ENCODE data around the gene JMJD7. TPM values are rescaled to one million over a fixed set of nuclear protein-coding genes. Genes with fewer than 3 reads are reported as not detected.
A peak's percentile ranks its signal among the peaks of the same experiment; 100 is the strongest.

Gene JMJD7
- total RNA-seq, 6 donors from 2014 or later = 14.4 to 41.5 (median 31.2) TPM

DNA sequence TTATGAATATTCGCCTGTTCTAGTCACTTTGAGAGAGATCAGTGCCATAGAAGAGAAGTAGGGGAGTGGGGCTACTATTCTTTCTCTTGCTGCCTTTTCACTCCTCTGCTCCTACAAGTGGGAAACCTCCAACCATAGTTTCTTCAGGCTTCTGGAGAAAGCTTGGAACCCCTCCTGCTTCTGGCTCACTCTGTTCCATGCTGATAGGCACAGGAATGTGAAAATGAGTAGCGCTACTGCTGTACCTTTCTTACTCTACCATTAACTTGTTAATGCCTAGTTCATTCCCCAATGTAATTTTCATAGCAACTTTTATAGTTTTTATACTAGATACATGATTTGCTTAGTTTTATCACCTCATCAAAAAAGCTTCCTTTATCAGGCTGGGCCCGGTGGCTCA lies 26.7 kb upstream of the JMJD7 start:
- peaks cover 6 to 12% (median 10%) of the 10 kb centered on the region in 4 donors for H3K4me1 ChIP-seq
- TF ChIP-seq POLR2AphosphoS5 (IDR thresholded peaks at IDR 0.05) (no peak), POLR2A (IDR thresholded peaks at IDR 0.05) (no peak), EP300 (IDR thresholded peaks at IDR 0.05) (no peak)
- TF ChIP-seq, protein P1, sequence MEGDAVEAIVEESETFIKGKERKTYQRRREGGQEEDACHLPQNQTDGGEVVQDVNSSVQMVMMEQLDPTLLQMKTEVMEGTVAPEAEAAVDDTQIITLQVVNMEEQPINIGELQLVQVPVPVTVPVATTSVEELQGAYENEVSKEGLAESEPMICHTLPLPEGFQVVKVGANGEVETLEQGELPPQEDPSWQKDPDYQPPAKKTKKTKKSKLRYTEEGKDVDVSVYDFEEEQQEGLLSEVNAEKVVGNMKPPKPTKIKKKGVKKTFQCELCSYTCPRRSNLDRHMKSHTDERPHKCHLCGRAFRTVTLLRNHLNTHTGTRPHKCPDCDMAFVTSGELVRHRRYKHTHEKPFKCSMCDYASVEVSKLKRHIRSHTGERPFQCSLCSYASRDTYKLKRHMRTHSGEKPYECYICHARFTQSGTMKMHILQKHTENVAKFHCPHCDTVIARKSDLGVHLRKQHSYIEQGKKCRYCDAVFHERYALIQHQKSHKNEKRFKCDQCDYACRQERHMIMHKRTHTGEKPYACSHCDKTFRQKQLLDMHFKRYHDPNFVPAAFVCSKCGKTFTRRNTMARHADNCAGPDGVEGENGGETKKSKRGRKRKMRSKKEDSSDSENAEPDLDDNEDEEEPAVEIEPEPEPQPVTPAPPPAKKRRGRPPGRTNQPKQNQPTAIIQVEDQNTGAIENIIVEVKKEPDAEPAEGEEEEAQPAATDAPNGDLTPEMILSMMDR (IDR thresholded peaks at IDR 0.05) = no peak
- ATAC-seq (ENCODE audit: low FRiP score in 2 of 2) (no peak), DNase-seq (no peak)
- WGBS, 2 donors = 96 to 98% methylated on average over 3 of the region's 3 CpGs
- H3K9me3 ChIP-seq = no peaks in the 10 kb centered on the region
- H3K36me3 ChIP-seq = peaks cover 0 to 17% (median 8%) of the 10 kb centered on the region in 4 donors
- no peaks in the 10 kb centered on the region for H3K27me3 ChIP-seq
- no peak overlapping the region for H3K4me3 ChIP-seq
- no peak overlapping the region for H3K27ac ChIP-seq

DNA sequence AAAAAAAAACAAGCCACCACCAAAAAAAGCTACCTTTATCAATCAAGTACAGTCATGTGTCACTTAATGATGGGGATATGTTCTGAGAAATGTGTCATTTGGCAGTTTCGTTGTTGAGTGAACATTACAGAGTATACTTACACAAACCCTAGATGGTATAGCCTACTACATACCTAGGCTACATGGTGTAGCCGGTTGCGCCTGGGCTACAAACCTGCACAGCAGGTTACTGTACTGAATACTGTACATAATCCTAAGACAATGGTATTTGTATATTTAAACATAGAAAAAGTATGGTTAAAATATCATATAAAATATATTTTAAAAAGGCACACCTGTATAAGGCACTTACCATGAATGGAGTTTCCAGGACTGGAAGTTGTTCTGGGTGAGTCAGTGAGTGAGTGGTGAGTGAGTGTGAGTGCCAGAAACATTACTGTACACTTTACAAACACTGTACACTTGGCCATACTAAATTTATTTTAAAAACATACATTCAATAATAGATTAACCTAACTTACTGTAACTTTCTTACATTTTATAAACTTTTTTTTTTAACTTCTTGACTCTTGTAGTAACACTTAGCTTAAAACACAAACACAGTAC lies 25.9 kb upstream of the JMJD7 start:
- DNase-seq = no peak
- H3K4me3 ChIP-seq = no peak overlapping the region
- ATAC-seq (ENCODE audit: low FRiP score in 2 of 2) = no peak
- H3K4me1 ChIP-seq = peaks cover 0 to 4% (median 3%) of the 10 kb centered on the region in 4 donors
- no peak overlapping the region for H3K27ac ChIP-seq
- TF ChIP-seq EP300 (IDR thresholded peaks at IDR 0.05) = no peak
- no peak for TF ChIP-seq POLR2A (IDR thresholded peaks at IDR 0.05)
- H3K36me3 ChIP-seq = peaks cover 0 to 17% (median 8%) of the 10 kb centered on the region in 4 donors
- no peaks in the 10 kb centered on the region for H3K9me3 ChIP-seq
- WGBS, 2 donors = 88 to 92% methylated on average over 3 of the region's 3 CpGs
- no peaks in the 10 kb centered on the region for H3K27me3 ChIP-seq

DNA sequence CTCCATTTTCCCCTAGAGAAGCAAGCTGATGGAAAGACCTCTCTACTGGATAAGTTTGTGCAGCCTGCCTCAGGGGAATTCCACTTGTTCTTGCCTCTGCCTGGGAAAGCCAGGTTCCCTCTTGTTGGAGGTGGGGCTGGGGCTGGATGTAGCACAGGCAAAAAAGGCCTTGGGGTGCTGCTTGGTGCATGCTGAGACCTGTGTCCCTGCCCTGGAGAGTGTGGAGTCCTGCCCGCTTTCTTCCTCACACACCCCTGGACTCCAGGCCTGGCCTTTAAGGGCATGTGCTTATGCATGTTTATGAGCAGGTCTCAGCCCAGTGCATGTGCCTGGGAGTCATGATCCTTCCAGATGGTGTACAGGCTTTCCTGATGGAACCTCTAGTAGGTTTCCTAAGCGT lies 23.5 kb upstream of the JMJD7 start:
- peak in 1 of 2 donors; percentile 31 for ATAC-seq (ENCODE audit: low FRiP score in 2 of 2)

DNA sequence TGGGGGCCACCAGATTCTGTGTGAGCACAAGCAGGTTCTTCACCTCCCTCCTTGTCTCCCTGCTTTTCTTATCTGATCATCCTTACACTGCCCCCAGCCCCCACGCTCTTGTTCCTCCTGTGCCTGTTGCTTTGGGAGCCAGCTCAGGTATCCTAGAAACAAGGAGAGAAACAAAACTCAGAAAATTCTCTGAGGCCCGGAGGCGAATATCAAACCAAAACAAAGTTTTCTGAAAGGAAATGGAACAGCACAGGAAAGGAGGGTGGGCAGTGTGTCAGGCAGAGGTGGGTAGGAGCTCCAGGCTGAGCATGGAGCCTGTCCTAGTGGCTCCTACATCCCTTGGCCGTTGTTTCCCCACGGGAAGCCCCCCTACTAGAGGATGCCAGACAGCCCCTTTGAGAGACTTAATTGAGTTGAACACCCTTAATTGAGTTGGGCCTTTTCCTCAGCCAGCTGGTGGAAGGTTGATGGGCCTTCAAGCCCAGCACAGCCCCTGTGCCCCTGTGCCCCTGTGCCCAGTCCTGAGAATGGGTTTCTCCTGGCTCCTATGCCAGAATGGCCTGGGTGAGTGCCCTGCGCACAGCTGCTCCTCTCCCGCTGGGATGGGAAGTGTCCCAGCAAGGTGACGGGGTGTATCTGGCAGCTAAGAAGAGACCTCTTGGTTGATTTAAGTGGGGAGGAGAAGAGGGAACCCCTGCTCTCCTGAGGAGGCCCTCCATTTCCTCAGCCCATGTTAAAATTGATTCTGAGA lies 22.8 kb upstream of the JMJD7 start:
- H3K36me3 ChIP-seq = peaks cover 0 to 17% (median 6%) of the 10 kb centered on the region in 4 donors
- DNase-seq (no peak), ATAC-seq (ENCODE audit: low FRiP score in 2 of 2) (no peak)
- H3K27me3 ChIP-seq = no peaks in the 10 kb centered on the region
- H3K4me1 ChIP-seq = no peaks in the 10 kb centered on the region
- WGBS, 2 donors = 70 to 81% methylated on average over 8 of the region's 8 CpGs
- no peak overlapping the region for H3K27ac ChIP-seq
- H3K4me3 ChIP-seq = no peak overlapping the region
- TF ChIP-seq, protein P1 (IDR thresholded peaks at IDR 0.05) = no peak
- no peak for TF ChIP-seq EP300 (IDR thresholded peaks at IDR 0.05)
- TF ChIP-seq POLR2AphosphoS5 (IDR thresholded peaks at IDR 0.05) = no peak
- TF ChIP-seq POLR2A (IDR thresholded peaks at IDR 0.05) = no peak
- no peaks in the 10 kb centered on the region for H3K9me3 ChIP-seq

More for the DNA sequence above, 23.5 kb upstream of the JMJD7 start:
- no peaks in the 10 kb centered on the region for H3K9me3 ChIP-seq
- H3K27ac ChIP-seq = no peak overlapping the region
- no peak for TF ChIP-seq EP300 (IDR thresholded peaks at IDR 0.05)
- TF ChIP-seq POLR2A (IDR thresholded peaks at IDR 0.05) = no peak
- TF ChIP-seq, protein P1 (IDR thresholded peaks at IDR 0.05) = no peak
- TF ChIP-seq POLR2AphosphoS5 (IDR thresholded peaks at IDR 0.05) = no peak
- H3K27me3 ChIP-seq = no peaks in the 10 kb centered on the region
- no peak for DNase-seq
- 86 to 100% methylated on average over 1 to 2 of the region's 2 CpGs for WGBS, 2 donors
- no peaks in the 10 kb centered on the region for H3K4me1 ChIP-seq
- H3K36me3 ChIP-seq = peaks cover 0 to 17% (median 8%) of the 10 kb centered on the region in 4 donors
- H3K4me3 ChIP-seq = no peak overlapping the region

DNA sequence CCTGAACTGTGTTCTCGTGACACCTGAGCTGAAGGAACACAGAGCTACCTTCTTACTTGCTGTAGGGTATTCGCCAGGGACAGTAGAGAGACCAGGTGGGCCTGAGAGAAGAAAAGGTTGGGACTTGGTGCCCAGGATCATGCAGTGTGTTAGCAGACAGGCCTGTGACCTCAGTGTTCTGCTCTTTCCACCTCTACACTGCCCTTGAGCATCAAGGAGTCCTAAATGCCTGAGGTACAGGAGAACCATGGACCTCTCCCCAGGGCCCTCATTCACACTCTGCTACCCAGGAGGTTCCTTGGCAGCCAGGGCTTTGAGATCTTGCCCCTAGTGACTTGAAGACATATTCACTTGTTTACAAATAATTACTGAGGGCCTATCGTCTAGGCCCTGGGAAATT lies 22.2 kb upstream of the JMJD7 start:
- TF ChIP-seq POLR2A (IDR thresholded peaks at IDR 0.05) (no peak), EP300 (IDR thresholded peaks at IDR 0.05) (no peak), POLR2AphosphoS5 (IDR thresholded peaks at IDR 0.05) (no peak)
- TF ChIP-seq, protein P1 (IDR thresholded peaks at IDR 0.05) = no peak
- Histone ChIP-seq H3K27me3 (no peaks in the 10 kb centered on the region), H3K4me3 (no peak overlapping the region), H3K9me3 (no peaks in the 10 kb centered on the region), H3K4me1 (no peaks in the 10 kb centered on the region), H3K27ac (no peak overlapping the region), H3K36me3 (peaks cover 0 to 13% (median 2%) of the 10 kb centered on the region in 4 donors)
- ATAC-seq (ENCODE audit: low FRiP score in 2 of 2) = no peak
- no peak for DNase-seq
- 92 to 98% methylated on average over 3 of the region's 3 CpGs for WGBS, 2 donors
